Heart left ventricle (tissue), 13 donors: ENCODE results near the gene LAMA5.

Source experiments
- CTCF ChIP-seq, 12 donors: fragments of 200-600 bp; sonication (generic) in 4 of 12; IDR thresholded peaks; one replicate each; pipeline versions ENCODE4 v1.5.0 to v1.8.0; 2018 to 2022; ENCODE audit warnings: antibody characterized with exemption in 12 of 12, mild to moderate bottlenecking in 5 of 12
- POLR2A ChIP-seq, 2 donors: fragments of 450-650 bp; IDR thresholded peaks; one replicate each; pipeline ENCODE4 v1.6.1; 2017; ENCODE audit warnings: antibody characterized with exemption in 2 of 2, mild to moderate bottlenecking in 2 of 2, moderate library complexity in 2 of 2
- donor health status: ischemic (EF 13 %, LVEDD 7.1; RV severe dilation, severe dysfunction).
- donor health status: DM: no; HTN: yes; CAD: no.
- donor health status: DM: no; HTN: no; CAD: no.
- donor health status: ischemic (EF 25% LVEDD 6.9; RV normal size, moderate dysfunction).
- donor health status: ischemic (EF 25% LVEDD 5.7; RV mildly dilated, moderate dysfunction).
- donor health status: ischemic (EF 35%, LVEDD 5.7; RV mildly dilated, moderate dysfunction).
- donor health status: nonischemic (EF 11% LVEDD 7.7; RV severe dilation, severe dysfunction).
- donor health status: DM: yes; HTN: yes; CAD: no.
- donor health status: PGD.
- donor health status: ischemic (EF 29% LVEDD 5.4; RV normal size, mild dysfunction).
- donor health status: nonischemic (EF 23%, LVEDD 6.1; RV moderate dilation, normal function).

GRCh38 chr20:62374331-62375152, 7.4 kb upstream of the LAMA5 start:
- TF ChIP-seq CTCF (IDR thresholded peaks at IDR 0.05) (no peak), POLR2A (IDR thresholded peaks at IDR 0.05) (no peak)
